ENCODE measurements around the gene CEMIP2.

- TF ChIP-seq POLR2AphosphoS5 (IDR thresholded peaks at IDR 0.05): no peak
- TF ChIP-seq CTCF (IDR thresholded peaks at IDR 0.05): no peak
- TF ChIP-seq POLR2A (IDR thresholded peaks at IDR 0.05): no peak
- no peak for TF ChIP-seq EP300 (IDR thresholded peaks at IDR 0.05)
These were observed 95.7 kb downstream of the CEMIP2 start for GRCh38 chr9:71672573-71672972.

Data from sigmoid colon (tissue), 4 donors.